Measurements from ENCODE around the gene APBA3.

APBA3 gene

DNA sequence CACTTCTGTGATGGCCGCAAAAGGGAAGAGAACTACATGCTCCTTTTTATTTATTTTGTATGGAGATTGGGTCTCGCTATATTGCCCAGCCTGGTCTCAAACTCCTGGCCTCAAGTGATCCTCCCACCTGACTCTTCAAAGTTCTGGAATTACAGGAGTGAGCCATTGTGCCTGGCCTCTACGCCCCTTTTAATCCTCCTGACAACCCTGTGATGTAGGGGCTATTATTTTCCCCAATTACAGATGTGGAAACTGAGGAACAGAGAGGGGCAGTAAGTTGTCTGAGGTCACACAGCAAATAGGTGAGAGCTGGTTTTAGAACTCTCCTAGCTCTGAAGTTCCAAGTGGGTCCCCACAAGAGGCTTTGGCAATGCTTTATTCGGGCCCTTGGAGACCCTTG lies 41.6 kb downstream of the APBA3 start:
- DNase-seq, result no peak

GRCh38 chr19:3716147-3716668 lies 45.3 kb downstream of the APBA3 start:
- no peak for DNase-seq

- DNase-seq, result no peak
These were observed 48.6 kb downstream of the APBA3 start for GRCh38 chr19:3712663-3713611.

DNA sequence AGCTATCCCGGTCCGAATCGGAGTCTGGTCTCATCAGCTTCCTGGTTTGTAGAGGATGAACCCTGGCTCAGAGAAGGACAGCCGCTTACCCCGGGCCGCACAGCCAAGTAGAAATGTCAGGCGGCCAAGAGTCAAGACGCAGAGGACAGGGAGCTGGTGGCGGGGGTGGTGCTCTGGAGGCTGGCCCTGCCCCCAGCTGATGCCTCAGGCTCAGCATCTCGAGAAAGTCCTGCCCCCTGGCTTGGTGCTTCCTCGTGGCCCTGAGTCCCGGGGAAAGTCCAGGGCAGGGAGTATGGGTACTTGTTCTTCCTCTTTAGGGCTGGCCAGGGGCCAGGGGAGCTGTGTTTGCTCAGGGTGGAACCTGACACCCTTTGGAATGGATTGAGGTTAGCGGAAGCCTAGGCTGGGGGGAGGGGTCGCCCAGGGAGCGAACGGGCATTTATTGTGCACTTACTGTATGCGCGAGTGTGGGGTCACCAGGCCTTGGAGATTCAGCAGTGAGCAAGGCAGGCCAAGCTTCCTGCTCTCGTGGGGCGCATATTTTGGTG lies 51.2 kb downstream of the APBA3 start:
- DNase-seq, result no peak

GRCh38 chr19:3708207-3708931 lies 53.1 kb downstream of the APBA3 start, which contains the start of gene TJP3:
TSS of gene TJP3 (plus strand) at chr19:3708384. CDS start at chr19:3728433, 20,049 bp downstream.
- DNase-seq, result no peak

DNA sequence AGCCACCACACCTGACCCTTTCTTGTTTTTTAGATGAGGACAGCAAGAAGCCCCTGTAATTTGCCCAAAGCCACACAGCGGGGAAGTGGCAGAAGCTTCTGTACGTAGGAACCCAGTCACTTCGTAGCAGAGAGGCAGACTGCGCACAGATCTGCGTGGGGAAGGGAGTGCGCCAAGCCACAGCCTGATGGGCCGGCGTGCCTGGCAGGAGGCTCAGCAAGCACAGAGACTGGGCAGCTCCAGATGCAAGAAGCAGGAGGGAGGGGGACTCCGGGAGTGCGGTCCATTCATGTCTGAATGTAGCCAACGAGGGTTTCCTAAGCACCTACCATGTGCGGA lies 53.7 kb downstream of the APBA3 start:
- no peak for DNase-seq

DNA sequence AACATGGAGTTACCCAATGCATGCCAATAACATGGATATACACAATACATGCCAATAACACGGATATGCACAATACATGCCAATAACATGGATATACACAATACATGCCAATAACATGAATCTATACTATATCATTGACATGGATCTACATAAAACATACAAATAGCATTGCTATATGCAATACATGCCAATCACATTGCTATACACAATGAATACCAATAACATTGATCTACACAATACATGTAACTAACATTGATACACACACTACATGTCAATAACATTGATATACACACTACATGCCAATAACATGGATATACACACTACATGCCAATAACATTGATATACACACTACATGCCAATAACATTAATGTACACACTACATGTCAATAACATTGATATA lies 60.3 kb downstream of the APBA3 start:
- DNase-seq, result no peak

All from activated naive CD4-positive, alpha-beta T cell (primary cell).